ENCODE measurements around the gene RAX2. TPM values are rescaled to one million over a fixed set of nuclear protein-coding genes. Genes with fewer than 3 reads are reported as not detected.

Gene RAX2
- total and polyA plus RNA-seq, 2 of the 13 experiments (the other 11 are each of a cell fraction or from before 2014, with no cell fraction given) = not detected

DNA sequence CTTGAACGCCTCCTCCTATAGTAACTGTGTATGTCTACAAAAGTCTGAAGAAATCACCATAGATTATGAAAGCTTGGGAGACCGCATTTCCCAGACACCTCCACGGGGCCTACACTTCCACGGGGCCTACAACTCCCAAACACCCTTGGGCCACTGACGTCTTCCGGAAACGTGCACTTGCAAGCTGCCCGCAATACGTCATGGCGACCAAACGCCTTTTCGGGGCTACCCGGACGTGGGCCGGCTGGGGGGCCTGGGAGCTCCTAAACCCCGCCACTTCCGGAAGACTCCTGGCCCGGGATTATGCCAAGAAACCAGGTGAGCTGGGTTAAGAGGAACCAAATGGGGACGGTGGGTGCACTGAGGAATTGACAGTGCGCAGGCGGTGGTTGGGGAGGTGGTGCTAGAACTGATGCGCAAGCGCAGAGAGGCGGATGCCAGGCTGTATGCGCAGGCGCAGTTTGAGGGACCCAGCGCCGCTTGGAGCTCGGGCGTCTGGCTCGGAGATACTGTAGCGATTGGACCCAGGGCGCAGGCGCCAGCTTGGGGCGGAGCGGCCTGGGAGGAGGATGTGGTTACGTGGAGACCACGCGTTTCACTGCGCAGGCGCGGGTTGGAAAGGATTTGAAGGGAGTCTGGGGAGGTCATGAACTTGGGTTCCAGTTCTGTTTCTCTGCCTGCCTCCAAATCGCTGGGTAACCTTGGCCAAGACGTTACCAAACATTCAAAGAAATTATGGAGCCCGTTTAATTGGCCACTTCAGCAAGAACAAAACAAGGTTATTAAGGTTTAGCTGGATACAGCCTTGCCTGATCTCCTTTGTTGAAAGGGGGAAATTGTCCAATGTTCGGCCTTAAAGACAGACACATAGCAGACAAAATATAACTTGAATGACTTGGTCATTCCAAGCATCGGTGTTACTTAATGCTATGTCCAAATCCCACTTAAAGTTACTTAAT, 9.2 kb downstream of the RAX2 start, which contains the start of gene MRPL54 (continued):
- TF ChIP-seq PRDM15 (CRISPR knock-in tag; IDR thresholded peaks at IDR 0.05) = no peak
- TF ChIP-seq, protein P1, sequence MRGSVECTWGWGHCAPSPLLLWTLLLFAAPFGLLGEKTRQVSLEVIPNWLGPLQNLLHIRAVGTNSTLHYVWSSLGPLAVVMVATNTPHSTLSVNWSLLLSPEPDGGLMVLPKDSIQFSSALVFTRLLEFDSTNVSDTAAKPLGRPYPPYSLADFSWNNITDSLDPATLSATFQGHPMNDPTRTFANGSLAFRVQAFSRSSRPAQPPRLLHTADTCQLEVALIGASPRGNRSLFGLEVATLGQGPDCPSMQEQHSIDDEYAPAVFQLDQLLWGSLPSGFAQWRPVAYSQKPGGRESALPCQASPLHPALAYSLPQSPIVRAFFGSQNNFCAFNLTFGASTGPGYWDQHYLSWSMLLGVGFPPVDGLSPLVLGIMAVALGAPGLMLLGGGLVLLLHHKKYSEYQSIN (CRISPR knock-in tag; IDR thresholded peaks at IDR 0.05; ENCODE audit: borderline replicate concordance) = no peak
- peak; percentile 81 for TF ChIP-seq ZNF687 (CRISPR knock-in tag; IDR thresholded peaks at IDR 0.05)
- TF ChIP-seq ATM (IDR thresholded peaks at IDR 0.05; ENCODE audit: borderline replicate concordance) = no peak
- TF ChIP-seq ZNF672 (CRISPR knock-in tag; IDR thresholded peaks at IDR 0.05) = no peak
- no peak for TF ChIP-seq SYNCRIP (IDR thresholded peaks at IDR 0.05; ENCODE audit: insufficient read depth, low read depth, low read length)
- no peak for TF ChIP-seq ZNF207 (IDR thresholded peaks at IDR 0.05; ENCODE audit: borderline replicate concordance)
- 0 out of 4 replicates have a peak, but pooled peaks of 1 of the 2 experiments have one; percentile 0 for TF ChIP-seq MAFK (conservative IDR thresholded peaks at IDR 0.05 in 1 of 2, IDR thresholded peaks at IDR 0.05 in 1 of 2; ENCODE audit: low read length in 2 of 2)
- TF ChIP-seq ZNF772 (CRISPR knock-in tag; IDR thresholded peaks at IDR 0.05) = 0 out of 2 replicates have a peak, but pooled peaks have one; percentile 64
- TF ChIP-seq BHLHE40 (IDR thresholded peaks at IDR 0.05; ENCODE audit: low read length) = peak; percentile 83
- TF ChIP-seq ZFP82 (CRISPR knock-in tag; IDR thresholded peaks at IDR 0.05; ENCODE audit: borderline replicate concordance) = no peak
- TF ChIP-seq RARA (CRISPR knock-in tag; IDR thresholded peaks at IDR 0.05) = peak; percentile 39; the same call in 1 of the 2 replicates
- no peak for TF ChIP-seq PAWR (CRISPR knock-in tag; IDR thresholded peaks at IDR 0.05; ENCODE audit: borderline replicate concordance)
- TF ChIP-seq SMC3 (IDR thresholded peaks at IDR 0.05; ENCODE audit: low read length) = no peak
- TF ChIP-seq ARID2 (CRISPR knock-in tag; IDR thresholded peaks at IDR 0.05; ENCODE audit: borderline replicate concordance) = 0 out of 2 replicates have a peak, but pooled peaks have one; percentile 37
- TF ChIP-seq ZNF350 (CRISPR knock-in tag; IDR thresholded peaks at IDR 0.05; ENCODE audit: borderline replicate concordance, low read depth) = peak; percentile 59; the same call in 1 of the 2 replicates
